Measurements from ENCODE around the gene ZNF83.
"Not testable (repeated sequence)": the region's sequence is repeated elsewhere in the genome, so short reads cannot be mapped to it uniquely, and the experiment has no call there.

The ZNF83 gene

GRCh38 chr19:52569638-52569999 lies 68.5 kb downstream of the ZNF83 start:
- not testable (repeated sequence) for DNase-seq (ENCODE audit: low read depth)

GRCh38 chr19:52567921-52568320 lies 70.2 kb downstream of the ZNF83 start:
- DNase-seq (ENCODE audit: low read depth), result no peak

- no peak for DNase-seq (ENCODE audit: low read depth)
These were observed 71.6 kb downstream of the ZNF83 start for GRCh38 chr19:52566588-52566987.

GRCh38 chr19:52566121-52566520 lies 72.0 kb downstream of the ZNF83 start:
- DNase-seq (ENCODE audit: low read depth), result no peak
